Gastroesophageal sphincter (tissue), 4 donors: Measurements from ENCODE around the gene OR14J1. TPM values are rescaled to one million over a fixed set of nuclear protein-coding genes. Genes with fewer than 3 reads are reported as not detected.
"Not testable (repeated sequence)": the region's sequence is repeated elsewhere in the genome, so short reads cannot be mapped to it uniquely, and the experiment has no call there.

ENCODE experiments used
- ATAC-seq: fragments of 150-250 bp; one replicate; pipeline ENCODE4 v1.9.1; 2016; ENCODE audit warnings: mild to moderate bottlenecking, moderate library complexity
- H3K27ac ChIP-seq, 4 donors: fragments of 200-600 bp; sonication (generic) in 3 of 4; 1 replicate in 3 of 4; 2 replicates in 1 of 4; pipeline ENCODE4 v1.5.1; 2016 to 2019
- H3K27me3 ChIP-seq: fragments of 200-600 bp; sonication (generic); one replicate; pipeline ENCODE4 v1.5.1; 2019
- H3K36me3 ChIP-seq, 2 donors: fragments of 200-600 bp; sonication (generic); one replicate each; pipeline ENCODE4 v1.5.1; 2019; ENCODE audit warnings: control low read depth in 1 of 2
- H3K4me1 ChIP-seq, 3 donors: fragments of 200-600 bp; sonication (generic); 1 replicate in 2 of 3; 2 replicates in 1 of 3; pipeline ENCODE4 v1.5.1; 2016 to 2019; ENCODE audit warnings: control low read depth in 2 of 3
- H3K4me3 ChIP-seq, 2 donors: fragments of 200-600 bp; sonication (generic); one replicate each; pipeline ENCODE4 v1.5.1; 2019; ENCODE audit warnings: mild to moderate bottlenecking in 1 of 2, moderate library complexity in 1 of 2
- H3K9me3 ChIP-seq, 3 donors: fragments of 200-600 bp; sonication (generic); one replicate each; pipeline ENCODE4 v1.5.1; 2017 to 2019; ENCODE audit warnings: control low read depth in 2 of 3
- CTCF ChIP-seq, 4 experiments: fragments of 200-600 bp in 2 of 4; fragments of 450-650 bp in 2 of 4; sonication (generic) in 1 of 4; IDR thresholded peaks; one replicate each; pipeline ENCODE4 v1.5.1; 2017 to 2019; ENCODE audit warnings: antibody characterized with exemption in 4 of 4, mild to moderate bottlenecking in 2 of 4, moderate library complexity in 2 of 4
- EP300 ChIP-seq: sonication (generic); formaldehyde crosslinking; IDR thresholded peaks from one replicate; pipeline ENCODE4 v1.6.1; 2017; ENCODE audit warnings: antibody characterized with exemption, mild to moderate bottlenecking
- POLR2A ChIP-seq, 2 donors: fragments of 450-650 bp; IDR thresholded peaks; one replicate each; pipeline ENCODE4 v1.6.1; 2017; ENCODE audit warnings: antibody characterized with exemption in 2 of 2, mild to moderate bottlenecking in 2 of 2, moderate library complexity in 1 of 2
- POLR2AphosphoS5 ChIP-seq: sonication (generic); formaldehyde crosslinking; IDR thresholded peaks from one replicate; pipeline ENCODE4 v1.6.1; 2017; ENCODE audit warnings: antibody characterized with exemption
- WGBS, 2 donors: methylation state at CpG; one replicate each; pipeline ENCODE4 v1.1.5; 2018; ENCODE audit warnings: low coverage in 1 of 2; 5-methylcytosine and 5-hydroxymethylcytosine counted together
- total RNA-seq, 4 donors: library from RNA; depleted of rRNA; stranded (reverse); fragments of >200 nt; gene quantifications; one replicate each; pipeline ENCODE4 v1.1.0, GENCODE V29; 2016

Gene OR14J1
- total RNA-seq, 4 donors from 2014 or later: not detected

- no peaks in the 10 kb centered on the region for H3K27me3 ChIP-seq
- H3K27ac ChIP-seq: no peak overlapping the region
- no peak for TF ChIP-seq POLR2A (IDR thresholded peaks at IDR 0.05)
- no peak for TF ChIP-seq CTCF (IDR thresholded peaks at IDR 0.05)
- no peaks in the 10 kb centered on the region for H3K36me3 ChIP-seq
- no peaks in the 10 kb centered on the region for H3K4me1 ChIP-seq
- no peak overlapping the region for H3K4me3 ChIP-seq
- 50 to 71% methylated on average over 4 of the region's 4 CpGs for WGBS, 2 donors
- H3K9me3 ChIP-seq: no peaks in the 10 kb centered on the region
- ATAC-seq: no peak
Observed at GRCh38 chr6:29325777-29326176, 24.3 kb downstream of the OR14J1 start.

GRCh38 chr6:29332676-29333075 is 31.2 kb downstream of the OR14J1 start:
- ATAC-seq: no peak
- no peaks in the 10 kb centered on the region for H3K4me1 ChIP-seq
- no peaks in the 10 kb centered on the region for H3K36me3 ChIP-seq
- no peaks in the 10 kb centered on the region for H3K27me3 ChIP-seq
- H3K4me3 ChIP-seq: no peak overlapping the region
- TF ChIP-seq CTCF (IDR thresholded peaks at IDR 0.05) (no peak), EP300 (no peak), POLR2A (IDR thresholded peaks at IDR 0.05) (no peak), POLR2AphosphoS5 (no peak)
- H3K9me3 ChIP-seq: no peaks in the 10 kb centered on the region
- H3K27ac ChIP-seq: no peak overlapping the region

- 76 to 100% methylated on average over 1 to 2 of the region's 2 CpGs for WGBS, 2 donors
- no peak for TF ChIP-seq CTCF (IDR thresholded peaks at IDR 0.05)
- no peak for TF ChIP-seq EP300
- no peak for TF ChIP-seq POLR2AphosphoS5
- no peak for TF ChIP-seq POLR2A (IDR thresholded peaks at IDR 0.05)
- no peaks in the 10 kb centered on the region for H3K36me3 ChIP-seq
- no peaks in the 10 kb centered on the region for H3K27me3 ChIP-seq
- no peaks in the 10 kb centered on the region for H3K4me1 ChIP-seq
- no peak for ATAC-seq
- no peaks in the 10 kb centered on the region for H3K9me3 ChIP-seq
- H3K27ac ChIP-seq: no peak overlapping the region
- H3K4me3 ChIP-seq: no peak overlapping the region
Observed at GRCh38 chr6:29336269-29336668, 34.8 kb downstream of the OR14J1 start.

GRCh38 chr6:29345380-29345779 is 43.9 kb downstream of the OR14J1 start:
- Histone ChIP-seq H3K4me1 (no peaks in the 10 kb centered on the region), H3K27me3 (no peaks in the 10 kb centered on the region), H3K36me3 (no peaks in the 10 kb centered on the region), H3K27ac (no peak overlapping the region), H3K9me3 (peaks cover 0 to 3% (median 0%) of the 10 kb centered on the region in 3 donors), H3K4me3 (no peak overlapping the region)
- no peak for TF ChIP-seq POLR2AphosphoS5
- TF ChIP-seq POLR2A (IDR thresholded peaks at IDR 0.05): no peak
- TF ChIP-seq EP300: no peak
- TF ChIP-seq CTCF (IDR thresholded peaks at IDR 0.05): no peak
- WGBS, 2 donors: 56 to 73% methylated on average over 3 of the region's 3 CpGs
- no peak for ATAC-seq

GRCh38 chr6:29349348-29349747 is 47.8 kb downstream of the OR14J1 start:
- H3K4me3 ChIP-seq, ATAC-seq, H3K36me3 ChIP-seq, H3K4me1 ChIP-seq, H3K27me3 ChIP-seq, H3K27ac ChIP-seq, H3K9me3 ChIP-seq: not testable (repeated sequence)
- 92 to 97% methylated on average over 2 to 3 of the region's 3 CpGs for WGBS, 2 donors

GRCh38 chr6:29354980-29355379 is 53.5 kb downstream of the OR14J1 start:
- peaks cover 4% of the 10 kb centered on the region for H3K27me3 ChIP-seq
- peaks cover 0 to 6% (median 0%) of the 10 kb centered on the region in 3 donors for H3K9me3 ChIP-seq
- H3K4me1 ChIP-seq: no peaks in the 10 kb centered on the region
- no peak overlapping the region for H3K4me3 ChIP-seq
- H3K27ac ChIP-seq: no peak overlapping the region
- TF ChIP-seq POLR2A (IDR thresholded peaks at IDR 0.05) (no peak), EP300 (no peak)
- no peak for ATAC-seq
- H3K36me3 ChIP-seq: no peaks in the 10 kb centered on the region
